GM19455 (cell line): Measurements from ENCODE around the gene RAPGEF2.
A peak's percentile ranks its signal among the peaks of the same experiment; 100 is the strongest.
"Not testable (repeated sequence)": the region's sequence is repeated elsewhere in the genome, so short reads cannot be mapped to it uniquely, and the experiment has no call there.

Source experiments
- ATAC-seq: cut with Tn5 transposase; IDR thresholded peaks from one replicate; pipeline ENCODE4 v1.9.1; 2021; ENCODE audit not compliant: unreplicated experiment

RAPGEF2 gene

GRCh38 chr4:159097144-159097543 is 5.7 kb upstream of the RAPGEF2 start:
- no peak for ATAC-seq

GRCh38 chr4:159097785-159098184 is 5.1 kb upstream of the RAPGEF2 start:
- ATAC-seq: no peak

- no peak for ATAC-seq
These were observed 4.3 kb upstream of the RAPGEF2 start for GRCh38 chr4:159098482-159099127.

GRCh38 chr4:159101988-159102621 is 774 bp upstream of the RAPGEF2 start:
- ATAC-seq: no peak

GRCh38 chr4:159103384-159103990 is 608 bp downstream of the RAPGEF2 start:
- ATAC-seq: peak; percentile 33

GRCh38 chr4:159104694-159105414 is 2.0 kb downstream of the RAPGEF2 start:
- no peak for ATAC-seq

- ATAC-seq: no peak
These were observed 2.9 kb downstream of the RAPGEF2 start for GRCh38 chr4:159105761-159106243.

- no peak for ATAC-seq
These were observed 3.8 kb downstream of the RAPGEF2 start for GRCh38 chr4:159106636-159107035.

- ATAC-seq: no peak
These were observed 4.5 kb downstream of the RAPGEF2 start for GRCh38 chr4:159107203-159107925.

GRCh38 chr4:159108124-159108523 is 5.2 kb downstream of the RAPGEF2 start:
- no peak for ATAC-seq

GRCh38 chr4:159110961-159111360 is 8.1 kb downstream of the RAPGEF2 start:
- ATAC-seq: no peak

- no peak for ATAC-seq
These were observed 8.5 kb downstream of the RAPGEF2 start for GRCh38 chr4:159111416-159111815.

GRCh38 chr4:159113366-159113765 is 10.5 kb downstream of the RAPGEF2 start:
- ATAC-seq: not testable (repeated sequence)

GRCh38 chr4:159116098-159116497 is 13.2 kb downstream of the RAPGEF2 start:
- ATAC-seq: not testable (repeated sequence)

GRCh38 chr4:159116693-159117092 is 13.8 kb downstream of the RAPGEF2 start:
- not testable (repeated sequence) for ATAC-seq

GRCh38 chr4:159117564-159117963 is 14.7 kb downstream of the RAPGEF2 start:
- ATAC-seq: no peak

GRCh38 chr4:159117968-159118367 is 15.1 kb downstream of the RAPGEF2 start:
- no peak for ATAC-seq

- ATAC-seq: no peak
These were observed 18.5 kb downstream of the RAPGEF2 start for GRCh38 chr4:159121371-159121770.

GRCh38 chr4:159126716-159127115 is 23.8 kb downstream of the RAPGEF2 start:
- no peak for ATAC-seq

GRCh38 chr4:159127745-159128518 is 25.1 kb downstream of the RAPGEF2 start:
- no peak for ATAC-seq
